NCI-H1092 (cell line): ENCODE data around the gene ACSL1.
A peak's percentile ranks its signal among the peaks of the same experiment; 100 is the strongest.

Experiments used
- DNase-seq: peaks from one replicate; lab custom pipeline; 2025; lab: John Stamatoyannopoulos, UW

ACSL1 gene

DNA sequence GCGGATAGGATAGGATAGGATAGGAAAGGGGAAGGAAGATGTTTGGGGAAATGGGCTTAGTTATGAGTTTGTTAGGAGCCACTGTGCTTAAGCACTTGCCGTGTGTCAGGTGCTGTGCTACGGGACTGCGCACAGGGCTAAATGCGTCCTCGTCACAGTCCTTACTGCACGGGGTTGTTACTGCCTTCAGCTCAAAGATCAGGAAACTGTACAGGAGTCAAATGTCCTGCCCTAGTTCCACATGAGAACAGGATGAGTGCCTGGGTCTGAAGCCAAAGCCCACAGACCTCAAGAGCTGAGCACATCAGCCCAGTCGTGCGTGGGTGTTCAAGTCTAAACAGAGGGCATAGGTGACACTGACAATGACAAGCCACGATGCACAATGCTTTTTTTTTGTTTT is 15.0 kb downstream of the ACSL1 start:
- no peak for DNase-seq

DNA sequence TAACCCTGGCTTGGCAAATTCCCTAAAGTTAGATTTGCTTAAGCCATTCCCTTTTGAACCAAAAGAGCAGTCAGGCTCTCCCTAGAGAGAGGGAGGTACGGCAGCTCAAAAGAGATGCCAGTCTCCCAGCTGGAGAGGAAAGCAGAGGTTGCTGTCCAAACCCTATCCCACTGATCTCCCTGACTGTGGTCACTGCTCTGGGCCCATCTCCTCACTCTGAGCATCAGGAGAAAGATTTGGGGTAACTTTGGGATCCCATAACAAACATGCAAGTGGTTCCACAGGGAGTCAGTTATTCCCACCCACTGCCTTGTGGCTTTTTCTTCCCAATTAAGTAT is 17.1 kb downstream of the ACSL1 start:
- DNase-seq: no peak

DNA sequence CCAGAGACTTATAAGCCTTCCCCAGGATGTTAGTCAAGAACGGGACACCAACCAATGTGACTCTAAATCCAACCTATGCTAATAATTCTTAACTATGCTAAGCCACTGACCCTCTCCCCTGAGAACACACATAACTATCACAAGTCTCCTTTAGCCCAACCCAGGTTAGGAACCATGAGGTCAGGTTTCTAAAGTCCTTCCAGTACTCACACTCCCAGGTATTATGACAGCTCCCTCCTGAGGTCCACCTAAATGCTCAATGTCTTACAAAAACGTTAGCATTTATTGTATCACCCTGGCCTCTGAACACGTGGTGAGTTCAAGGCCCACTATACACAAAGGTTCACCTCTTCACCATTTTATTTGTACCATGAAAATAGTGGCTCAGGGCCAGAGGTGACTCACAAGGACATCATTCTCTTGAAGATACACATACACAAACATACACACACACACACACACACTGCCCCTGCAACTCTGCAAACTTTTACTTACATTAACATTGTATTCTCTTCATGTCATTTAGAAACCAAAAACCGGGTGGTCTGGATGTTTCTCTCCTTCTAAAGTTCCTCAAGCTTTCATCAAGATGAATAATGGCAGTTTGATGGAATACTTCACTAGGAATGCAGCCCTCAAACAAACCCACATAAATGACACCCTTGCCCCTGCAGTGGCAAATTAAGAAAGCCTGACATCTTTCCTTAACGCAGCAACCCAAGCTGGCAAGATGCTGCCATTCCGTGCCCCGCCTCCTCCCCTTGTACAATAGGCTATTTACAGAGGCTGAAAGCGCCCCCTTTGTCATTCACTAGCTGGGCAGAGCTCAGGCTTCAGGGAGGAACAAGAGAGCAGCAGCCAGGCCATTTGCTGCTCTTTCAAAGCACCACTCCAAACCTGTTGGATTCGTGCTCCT is 17.7 kb downstream of the ACSL1 start:
- peak; percentile 70 for DNase-seq

- DNase-seq: peak; percentile 9
Measured at GRCh38 chr4:184807256-184807655, 18.5 kb downstream of the ACSL1 start.

GRCh38 chr4:184806711-184807110 is 19.1 kb downstream of the ACSL1 start:
- DNase-seq: no peak

- no peak for DNase-seq
Measured at GRCh38 chr4:184806229-184806550, 19.6 kb downstream of the ACSL1 start.

DNA sequence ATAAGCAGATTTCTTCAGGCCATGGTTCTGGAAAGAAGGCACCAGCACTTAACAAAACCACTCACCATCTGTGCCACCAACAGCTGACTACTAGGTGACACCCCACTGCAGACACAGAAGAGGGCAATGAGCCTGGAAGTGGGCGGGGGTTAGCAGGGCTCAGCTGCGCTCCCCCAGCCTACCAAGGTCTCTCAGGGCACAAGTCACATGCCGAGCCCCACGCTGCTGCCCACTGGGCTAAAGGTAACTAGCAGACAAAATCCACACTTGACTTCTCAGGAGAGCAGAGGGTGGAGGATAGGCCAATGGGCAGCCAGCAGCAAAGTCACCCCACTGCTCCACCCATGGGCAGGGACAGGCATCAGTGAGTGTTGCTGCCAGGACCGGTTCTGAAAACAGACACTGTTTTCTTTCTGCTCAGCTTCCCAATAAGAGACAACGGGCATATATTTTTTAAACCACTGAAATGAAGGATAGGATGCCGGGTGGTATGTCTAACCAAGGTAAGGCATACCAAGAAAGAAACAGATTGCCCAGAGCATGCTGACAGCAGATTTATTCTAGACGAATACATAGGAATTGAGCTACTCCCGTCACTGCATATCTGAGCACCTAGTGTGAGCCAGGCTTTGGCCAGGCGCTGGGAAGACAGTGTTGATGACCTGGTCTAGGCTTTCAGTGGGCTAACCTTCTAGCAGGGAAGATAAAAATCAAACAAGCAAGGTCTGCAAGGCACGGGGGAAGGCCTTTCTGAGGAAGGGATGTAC is 20.1 kb downstream of the ACSL1 start:
- DNase-seq: no peak

- no peak for DNase-seq
Measured at GRCh38 chr4:184804621-184805020, 21.1 kb downstream of the ACSL1 start.

DNA sequence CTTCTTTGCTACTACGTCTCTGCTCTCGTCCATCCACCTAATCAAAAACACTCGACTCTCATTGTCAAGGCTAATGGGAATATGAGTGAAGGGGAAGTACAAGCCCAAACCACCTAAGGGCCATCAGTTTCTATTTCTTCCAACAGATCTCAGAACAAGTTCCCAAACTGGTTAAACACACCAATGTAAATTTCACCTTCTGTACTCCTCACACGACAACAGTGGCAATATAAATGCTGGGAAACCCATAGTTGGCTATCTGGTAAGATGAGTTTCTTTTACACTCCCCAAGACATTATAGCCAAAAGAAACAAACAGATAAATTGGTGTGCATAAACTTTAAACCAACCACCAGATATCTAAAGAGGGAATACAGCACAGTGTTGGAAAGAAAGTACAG is 21.9 kb downstream of the ACSL1 start:
- DNase-seq: no peak

DNA sequence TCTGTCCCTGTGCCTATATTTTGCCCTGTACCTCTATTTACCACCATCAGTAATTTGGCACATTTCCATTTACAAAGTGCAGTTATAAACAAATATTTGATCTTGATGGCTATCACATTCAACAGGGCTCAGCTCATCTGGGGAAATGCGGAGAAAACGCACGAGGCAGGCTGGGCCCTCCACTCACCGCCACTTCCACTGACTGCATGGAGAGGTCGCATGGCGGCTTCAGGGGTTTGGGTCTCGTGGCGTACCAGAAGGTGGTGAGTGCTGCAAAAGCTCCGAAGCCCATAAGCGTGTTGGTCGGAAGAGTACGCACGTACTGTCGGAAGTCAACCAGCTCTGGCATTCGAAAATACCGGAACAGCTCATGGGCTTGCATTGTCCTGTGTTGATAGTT is 22.6 kb downstream of the ACSL1 start:
- no peak for DNase-seq

GRCh38 chr4:184802697-184803015 is 23.1 kb downstream of the ACSL1 start:
- DNase-seq: no peak

- no peak for DNase-seq
Measured at GRCh38 chr4:184801781-184802696, 23.7 kb downstream of the ACSL1 start.

DNA sequence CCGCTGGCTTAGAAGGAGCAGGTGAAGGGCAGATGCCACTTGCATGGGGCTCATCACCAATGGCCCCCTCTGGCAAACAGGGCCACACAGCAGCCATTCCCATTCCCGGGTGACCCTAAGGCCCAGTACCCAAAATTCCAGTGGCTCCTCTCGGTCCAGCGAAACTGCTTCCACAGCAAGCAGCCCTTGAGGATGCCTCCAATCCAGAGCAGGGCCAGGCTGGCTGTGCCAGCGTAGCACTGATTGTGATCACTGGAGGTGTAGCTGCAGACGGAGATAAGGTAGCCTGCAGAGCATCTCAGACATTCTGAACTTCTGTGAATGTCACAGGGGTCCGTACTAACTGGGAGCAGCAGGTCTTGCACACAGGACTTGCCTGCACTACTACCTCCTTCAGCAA is 27.3 kb downstream of the ACSL1 start:
- no peak for DNase-seq

DNA sequence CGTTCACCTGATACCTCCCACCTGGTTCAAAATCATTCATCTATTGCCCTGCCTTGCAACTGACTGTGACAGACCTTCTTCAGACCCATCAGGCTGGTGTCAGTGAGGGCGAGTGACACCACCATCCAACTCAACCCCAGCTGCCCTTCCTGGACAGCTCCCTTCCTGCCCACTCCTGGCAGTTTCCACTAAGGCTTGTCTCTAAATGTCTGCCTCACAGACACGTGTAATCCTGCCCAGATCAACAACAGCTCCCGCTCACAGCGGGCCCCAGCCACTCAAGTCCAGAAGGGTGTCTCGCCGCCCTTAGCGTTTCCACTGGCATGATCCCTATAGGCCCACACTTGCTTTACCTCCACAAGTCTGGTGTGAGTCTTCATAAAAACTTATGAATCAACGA is 28.9 kb downstream of the ACSL1 start:
- no peak for DNase-seq

- no peak for DNase-seq
Measured at GRCh38 chr4:184795214-184795844, 30.4 kb downstream of the ACSL1 start.

- no peak for DNase-seq
Measured at GRCh38 chr4:184794470-184794869, 31.3 kb downstream of the ACSL1 start.

DNA sequence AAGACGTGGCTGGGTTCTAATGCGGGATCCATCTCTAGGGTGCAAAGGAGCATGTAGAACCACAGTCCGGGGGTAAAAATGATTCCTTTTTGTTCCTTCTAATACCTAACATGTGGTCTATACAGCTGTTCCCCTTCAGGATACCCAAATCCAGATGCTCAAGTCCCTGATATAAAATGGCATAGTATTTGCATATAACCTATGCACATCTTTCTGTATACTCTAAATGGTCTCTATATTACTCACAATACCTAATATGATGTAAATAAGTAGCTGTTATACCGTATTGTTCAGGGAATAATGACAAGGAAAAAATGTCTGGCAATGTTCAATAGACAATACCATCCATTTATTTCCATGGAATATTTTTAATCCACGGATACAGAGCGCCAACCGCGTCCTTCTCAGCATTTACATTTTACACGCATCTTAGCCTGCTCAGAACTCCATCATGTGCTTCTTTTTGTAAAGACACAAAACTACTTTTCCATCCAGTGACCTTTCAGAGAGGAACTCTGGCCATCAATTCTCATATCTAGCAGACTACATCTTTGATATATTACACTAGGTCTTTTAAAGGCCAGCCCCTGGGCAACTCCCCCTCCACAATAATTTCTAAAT is 31.9 kb downstream of the ACSL1 start:
- DNase-seq: no peak

DNA sequence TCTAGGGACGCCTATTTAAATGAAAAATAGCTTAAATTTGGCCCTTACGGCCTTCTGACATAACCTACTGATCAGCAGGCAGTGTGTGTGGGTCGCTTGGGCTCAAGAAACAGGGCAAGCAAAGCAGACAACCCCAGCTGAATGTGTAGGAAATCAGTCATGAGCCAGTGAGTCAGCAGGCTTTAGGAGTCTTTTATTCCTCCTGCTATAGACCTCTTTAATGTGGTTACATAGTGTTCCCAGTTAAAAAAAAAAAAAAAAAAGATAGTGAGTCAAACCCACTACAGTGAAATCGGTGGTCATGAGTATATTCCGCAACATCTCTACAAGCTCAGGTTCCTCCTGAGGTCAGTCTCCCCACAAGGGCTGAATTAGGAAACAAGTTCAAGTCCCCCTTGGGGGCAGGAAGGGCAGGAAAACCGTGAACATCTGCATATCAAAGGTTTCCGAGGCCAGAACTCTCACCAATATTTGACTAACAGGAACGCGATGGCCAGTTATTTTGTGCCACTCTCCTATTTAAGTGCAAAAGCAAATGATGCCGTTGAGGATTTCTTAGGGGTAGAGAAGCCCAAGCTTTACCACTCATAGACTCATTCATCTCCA is 32.7 kb downstream of the ACSL1 start:
- no peak for DNase-seq

GRCh38 chr4:184792334-184792733 is 33.4 kb downstream of the ACSL1 start:
- DNase-seq: no peak

DNA sequence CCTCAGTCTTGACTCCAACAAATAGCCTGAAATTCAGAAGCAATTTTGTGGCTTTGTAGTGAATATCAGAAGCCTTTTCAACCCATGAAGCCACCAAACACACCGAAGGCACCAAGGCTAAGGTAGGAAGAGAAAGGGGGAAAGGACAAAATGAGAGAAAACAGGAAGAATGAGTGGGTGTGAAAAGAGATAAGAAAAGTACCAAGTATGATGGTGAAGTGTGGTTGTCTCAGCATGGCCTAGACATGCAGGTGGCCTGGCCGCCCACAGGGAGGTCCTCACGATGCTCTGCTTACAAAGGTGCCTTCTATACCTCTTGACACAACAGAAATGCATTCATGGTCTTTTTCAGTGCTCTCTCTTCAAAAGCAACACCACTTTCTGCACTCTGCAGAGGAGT is 34.9 kb downstream of the ACSL1 start:
- no peak for DNase-seq

- DNase-seq: no peak
Measured at GRCh38 chr4:184787766-184788503, 37.8 kb downstream of the ACSL1 start.
